ENCODE data around the gene KCNG1. TPM values are rescaled to one million over a fixed set of nuclear protein-coding genes. Genes with fewer than 3 reads are reported as not detected.

KCNG1 gene
- total RNA-seq, 1 donor from 2014 or later = 5.8 TPM

GRCh38 chr20:51062065-51062464, 39.2 kb upstream of the KCNG1 start:
- DNase-seq (ENCODE audit: low read depth, low spot score) = no peak
- no peaks in the 10 kb centered on the region for H3K9me3 Mint-ChIP-seq
- H3K4me3 Mint-ChIP-seq = no peak overlapping the region

GRCh38 chr20:51061418-51062045, 38.6 kb upstream of the KCNG1 start:
- H3K36me3 Mint-ChIP-seq (ENCODE audit: low read depth) = no peaks in the 10 kb centered on the region
- H3K4me3 Mint-ChIP-seq = no peak overlapping the region
- no peak for TF ChIP-seq CTCF (conservative IDR thresholded peaks at IDR 0.05)
- DNase-seq (ENCODE audit: low read depth, low spot score) = no peak
- H3K27me3 Mint-ChIP-seq (ENCODE audit: low read depth) = peaks cover 7% of the 10 kb centered on the region
- no peak overlapping the region for H3K27ac Mint-ChIP-seq (ENCODE audit: unreplicated experiment)
- no peaks in the 10 kb centered on the region for H3K9me3 Mint-ChIP-seq
- peaks cover 31% of the 10 kb centered on the region for H3K4me1 Mint-ChIP-seq

More at GRCh38 chr20:51062065-51062464, 39.2 kb upstream of the KCNG1 start:
- Mint-ChIP-seq H3K36me3 (ENCODE audit: low read depth) (no peaks in the 10 kb centered on the region), H3K27me3 (ENCODE audit: low read depth) (peaks cover 8% of the 10 kb centered on the region), H3K4me1 (peaks cover 31% of the 10 kb centered on the region), H3K27ac (ENCODE audit: unreplicated experiment) (no peak overlapping the region)
- TF ChIP-seq CTCF (conservative IDR thresholded peaks at IDR 0.05) = no peak

- peaks cover 5% of the 10 kb centered on the region for H3K27me3 Mint-ChIP-seq (ENCODE audit: low read depth)
- H3K27ac Mint-ChIP-seq (ENCODE audit: unreplicated experiment) = no peak overlapping the region
- no peaks in the 10 kb centered on the region for H3K36me3 Mint-ChIP-seq (ENCODE audit: low read depth)
- no peak for DNase-seq (ENCODE audit: low read depth, low spot score)
- no peak overlapping the region for H3K4me3 Mint-ChIP-seq
- H3K9me3 Mint-ChIP-seq = no peaks in the 10 kb centered on the region
- H3K4me1 Mint-ChIP-seq = peaks cover 31% of the 10 kb centered on the region
- no peak for TF ChIP-seq CTCF (conservative IDR thresholded peaks at IDR 0.05)
These were observed 37.4 kb upstream of the KCNG1 start for GRCh38 chr20:51060301-51060700.

GRCh38 chr20:51059862-51060261, 37.0 kb upstream of the KCNG1 start:
- H3K27ac Mint-ChIP-seq (ENCODE audit: unreplicated experiment) = no peak overlapping the region
- H3K27me3 Mint-ChIP-seq (ENCODE audit: low read depth) = peaks cover 6% of the 10 kb centered on the region
- no peak for TF ChIP-seq CTCF (conservative IDR thresholded peaks at IDR 0.05)
- no peaks in the 10 kb centered on the region for H3K36me3 Mint-ChIP-seq (ENCODE audit: low read depth)
- DNase-seq (ENCODE audit: low read depth, low spot score) = no peak
- peaks cover 31% of the 10 kb centered on the region for H3K4me1 Mint-ChIP-seq
- no peak overlapping the region for H3K4me3 Mint-ChIP-seq
- H3K9me3 Mint-ChIP-seq = no peaks in the 10 kb centered on the region

GRCh38 chr20:51058017-51058416, 35.1 kb upstream of the KCNG1 start:
- peaks cover 31% of the 10 kb centered on the region for H3K4me1 Mint-ChIP-seq
- no peak for TF ChIP-seq CTCF (conservative IDR thresholded peaks at IDR 0.05)

More at GRCh38 chr20:51058017-51058416, 35.1 kb upstream of the KCNG1 start:
- H3K36me3 Mint-ChIP-seq (ENCODE audit: low read depth) = no peaks in the 10 kb centered on the region
- H3K9me3 Mint-ChIP-seq = no peaks in the 10 kb centered on the region
- peaks cover 11% of the 10 kb centered on the region for H3K27me3 Mint-ChIP-seq (ENCODE audit: low read depth)
- H3K4me3 Mint-ChIP-seq = no peak overlapping the region
- H3K27ac Mint-ChIP-seq (ENCODE audit: unreplicated experiment) = no peak overlapping the region
- no peak for DNase-seq (ENCODE audit: low read depth, low spot score)
